Lower leg skin (tissue), 3 donors: ENCODE measurements around the gene ETS1.

ENCODE experiments used
- CTCF ChIP-seq, 3 donors: fragments of 450-650 bp; IDR thresholded peaks; one replicate each; pipeline ENCODE4 v1.5.1; 2016; ENCODE audit warnings: antibody characterized with exemption in 3 of 3, mild to moderate bottlenecking in 3 of 3, moderate library complexity in 2 of 3
- POLR2A ChIP-seq, 2 donors: fragments of 450-650 bp; IDR thresholded peaks; one replicate each; pipeline ENCODE4 v1.6.1; 2016 to 2017; ENCODE audit warnings: antibody characterized with exemption in 2 of 2, mild to moderate bottlenecking in 1 of 2, moderate library complexity in 1 of 2

DNA sequence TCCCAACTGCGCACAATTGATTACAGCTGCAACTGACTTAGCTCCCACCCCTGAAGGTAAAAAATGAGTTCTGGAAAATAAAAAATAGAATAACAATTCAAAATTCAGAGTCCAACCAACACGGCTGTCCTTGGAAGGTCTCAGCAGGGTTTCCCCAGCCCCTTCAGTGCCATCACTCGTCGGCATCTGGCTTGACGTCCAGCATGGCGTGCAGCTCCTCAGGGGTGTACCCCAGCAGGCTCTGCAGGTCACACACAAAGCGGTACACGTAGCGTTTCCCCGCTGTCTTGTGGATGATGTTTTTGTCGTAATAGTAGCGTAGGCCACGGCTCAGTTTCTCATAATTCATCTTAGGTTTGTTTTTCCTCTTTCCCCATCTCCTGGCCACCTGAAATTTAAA, 125.2 kb downstream of the ETS1 start:
- TF ChIP-seq CTCF (IDR thresholded peaks at IDR 0.05): no peak
- TF ChIP-seq POLR2A (IDR thresholded peaks at IDR 0.05): no peak
